ENCODE results near the gene COL23A1. TPM values are rescaled to one million over a fixed set of nuclear protein-coding genes. Genes with fewer than 3 reads are reported as not detected.
A peak's percentile ranks its signal among the peaks of the same experiment; 100 is the strongest.

COL23A1 gene
- total RNA-seq, 1 experiment from 2014 or later: 5.7 TPM

- H3K79me2 ChIP-seq (ENCODE audit: low read length): no peaks in the 10 kb centered on the region
- no peak overlapping the region for H3K4me3 ChIP-seq (ENCODE audit: low read length)
- H3K4me1 ChIP-seq (ENCODE audit: low read length): no peaks in the 10 kb centered on the region
- H3K9me2 ChIP-seq (replicated peaks; ENCODE audit: insufficient read depth, low read length): no peaks in the 10 kb centered on the region
- H3K36me3 ChIP-seq (ENCODE audit: insufficient read depth, low read length): no peaks in the 10 kb centered on the region
- no peak overlapping the region for H3K4me2 ChIP-seq (ENCODE audit: low read depth, low read length, poor library complexity, severe bottlenecking)
- H3K27ac ChIP-seq (ENCODE audit: low read length): no peak overlapping the region
- DNase-seq: no peak
- H2AFZ ChIP-seq (ENCODE audit: low read length): no peak overlapping the region
- H4K20me1 ChIP-seq (ENCODE audit: insufficient read depth, low read depth, low read length): no peaks in the 10 kb centered on the region
- no peak overlapping the region for H3K9ac ChIP-seq (ENCODE audit: low read length)
- H3K27me3 ChIP-seq (ENCODE audit: low read length): no peaks in the 10 kb centered on the region
- no peaks in the 10 kb centered on the region for H3K9me3 ChIP-seq (ENCODE audit: low read length)
Observed at GRCh38 chr5:178555771-178556211, 34.4 kb downstream of the COL23A1 start.

- H3K4me1 ChIP-seq (ENCODE audit: low read length): no peaks in the 10 kb centered on the region
- no peak overlapping the region for H3K4me3 ChIP-seq (ENCODE audit: low read length)
- H3K9ac ChIP-seq (ENCODE audit: low read length): no peak overlapping the region
- DNase-seq: no peak
- H2AFZ ChIP-seq (ENCODE audit: low read length): no peak overlapping the region
- no peak overlapping the region for H3K27ac ChIP-seq (ENCODE audit: low read length)
- no peaks in the 10 kb centered on the region for H3K27me3 ChIP-seq (ENCODE audit: low read length)
- H3K9me2 ChIP-seq (replicated peaks; ENCODE audit: insufficient read depth, low read length): no peaks in the 10 kb centered on the region
- no peaks in the 10 kb centered on the region for H4K20me1 ChIP-seq (ENCODE audit: insufficient read depth, low read depth, low read length)
- no peak overlapping the region for H3K4me2 ChIP-seq (ENCODE audit: low read depth, low read length, poor library complexity, severe bottlenecking)
- H3K79me2 ChIP-seq (ENCODE audit: low read length): no peaks in the 10 kb centered on the region
- no peaks in the 10 kb centered on the region for H3K9me3 ChIP-seq (ENCODE audit: low read length)
- no peaks in the 10 kb centered on the region for H3K36me3 ChIP-seq (ENCODE audit: insufficient read depth, low read length)
Observed at GRCh38 chr5:178555005-178555404, 35.2 kb downstream of the COL23A1 start.

- no peaks in the 10 kb centered on the region for H3K79me2 ChIP-seq (ENCODE audit: low read length)
- no peaks in the 10 kb centered on the region for H3K9me2 ChIP-seq (replicated peaks; ENCODE audit: insufficient read depth, low read length)
- no peaks in the 10 kb centered on the region for H3K27me3 ChIP-seq (ENCODE audit: low read length)
- no peak overlapping the region for H2AFZ ChIP-seq (ENCODE audit: low read length)
- DNase-seq: no peak
- H3K27ac ChIP-seq (ENCODE audit: low read length): no peak overlapping the region
- no peaks in the 10 kb centered on the region for H3K36me3 ChIP-seq (ENCODE audit: insufficient read depth, low read length)
- no peaks in the 10 kb centered on the region for H3K4me1 ChIP-seq (ENCODE audit: low read length)
- no peak overlapping the region for H3K9ac ChIP-seq (ENCODE audit: low read length)
- no peaks in the 10 kb centered on the region for H3K9me3 ChIP-seq (ENCODE audit: low read length)
- H4K20me1 ChIP-seq (ENCODE audit: insufficient read depth, low read depth, low read length): no peaks in the 10 kb centered on the region
- no peak overlapping the region for H3K4me3 ChIP-seq (ENCODE audit: low read length)
- no peak overlapping the region for H3K4me2 ChIP-seq (ENCODE audit: low read depth, low read length, poor library complexity, severe bottlenecking)
Observed at GRCh38 chr5:178554311-178554710, 35.9 kb downstream of the COL23A1 start.

GRCh38 chr5:178553517-178553916 is 36.7 kb downstream of the COL23A1 start:
- Histone ChIP-seq H3K4me1 (ENCODE audit: low read length) (no peaks in the 10 kb centered on the region), H3K27ac (ENCODE audit: low read length) (no peak overlapping the region), H4K20me1 (ENCODE audit: insufficient read depth, low read depth, low read length) (no peaks in the 10 kb centered on the region), H3K36me3 (ENCODE audit: insufficient read depth, low read length) (no peaks in the 10 kb centered on the region), H3K9me2 (replicated peaks; ENCODE audit: insufficient read depth, low read length) (no peaks in the 10 kb centered on the region), H3K4me3 (ENCODE audit: low read length) (no peak overlapping the region), H3K79me2 (ENCODE audit: low read length) (no peaks in the 10 kb centered on the region), H3K9ac (ENCODE audit: low read length) (no peak overlapping the region), H3K4me2 (ENCODE audit: low read depth, low read length, poor library complexity, severe bottlenecking) (no peak overlapping the region), H2AFZ (ENCODE audit: low read length) (no peak overlapping the region), H3K27me3 (ENCODE audit: low read length) (no peaks in the 10 kb centered on the region), H3K9me3 (ENCODE audit: low read length) (no peaks in the 10 kb centered on the region)
- no peak for DNase-seq

GRCh38 chr5:178551468-178551867 is 38.7 kb downstream of the COL23A1 start:
- Histone ChIP-seq H3K4me2 (ENCODE audit: low read depth, low read length, poor library complexity, severe bottlenecking) (no peak overlapping the region), H4K20me1 (ENCODE audit: insufficient read depth, low read depth, low read length) (no peaks in the 10 kb centered on the region), H3K36me3 (ENCODE audit: insufficient read depth, low read length) (no peaks in the 10 kb centered on the region), H3K27ac (ENCODE audit: low read length) (no peak overlapping the region), H2AFZ (ENCODE audit: low read length) (no peak overlapping the region), H3K4me1 (ENCODE audit: low read length) (peaks cover 3% of the 10 kb centered on the region; the same call in 1 of the 2 replicates), H3K9me2 (replicated peaks; ENCODE audit: insufficient read depth, low read length) (no peaks in the 10 kb centered on the region), H3K9ac (ENCODE audit: low read length) (no peak overlapping the region), H3K79me2 (ENCODE audit: low read length) (no peaks in the 10 kb centered on the region), H3K27me3 (ENCODE audit: low read length) (no peaks in the 10 kb centered on the region), H3K4me3 (ENCODE audit: low read length) (no peak overlapping the region), H3K9me3 (ENCODE audit: low read length) (no peaks in the 10 kb centered on the region)
- DNase-seq: no peak

GRCh38 chr5:178551059-178551458 is 39.1 kb downstream of the COL23A1 start:
- Histone ChIP-seq H3K4me1 (ENCODE audit: low read length) (peaks cover 3% of the 10 kb centered on the region; the same call in 1 of the 2 replicates), H3K79me2 (ENCODE audit: low read length) (no peaks in the 10 kb centered on the region), H3K36me3 (ENCODE audit: insufficient read depth, low read length) (no peaks in the 10 kb centered on the region), H3K27ac (ENCODE audit: low read length) (no peak overlapping the region), H3K4me2 (ENCODE audit: low read depth, low read length, poor library complexity, severe bottlenecking) (no peak overlapping the region), H3K27me3 (ENCODE audit: low read length) (no peaks in the 10 kb centered on the region), H2AFZ (ENCODE audit: low read length) (no peak overlapping the region), H3K9me2 (replicated peaks; ENCODE audit: insufficient read depth, low read length) (no peaks in the 10 kb centered on the region), H3K4me3 (ENCODE audit: low read length) (no peak overlapping the region), H4K20me1 (ENCODE audit: insufficient read depth, low read depth, low read length) (no peaks in the 10 kb centered on the region), H3K9me3 (ENCODE audit: low read length) (no peaks in the 10 kb centered on the region), H3K9ac (ENCODE audit: low read length) (no peak overlapping the region)
- peak; percentile 63 for DNase-seq

GRCh38 chr5:178548746-178549145 is 41.4 kb downstream of the COL23A1 start:
- H3K36me3 ChIP-seq (ENCODE audit: insufficient read depth, low read length): no peaks in the 10 kb centered on the region
- H3K27ac ChIP-seq (ENCODE audit: low read length): no peak overlapping the region
- H2AFZ ChIP-seq (ENCODE audit: low read length): no peak overlapping the region
- H3K4me2 ChIP-seq (ENCODE audit: low read depth, low read length, poor library complexity, severe bottlenecking): no peak overlapping the region
- H3K4me3 ChIP-seq (ENCODE audit: low read length): no peak overlapping the region
- no peaks in the 10 kb centered on the region for H3K9me2 ChIP-seq (replicated peaks; ENCODE audit: insufficient read depth, low read length)
- no peaks in the 10 kb centered on the region for H3K27me3 ChIP-seq (ENCODE audit: low read length)
- H3K79me2 ChIP-seq (ENCODE audit: low read length): no peaks in the 10 kb centered on the region
- no peak overlapping the region for H3K9ac ChIP-seq (ENCODE audit: low read length)
- no peaks in the 10 kb centered on the region for H4K20me1 ChIP-seq (ENCODE audit: insufficient read depth, low read depth, low read length)
- peaks cover 3% of the 10 kb centered on the region; the same call in 1 of the 2 replicates for H3K4me1 ChIP-seq (ENCODE audit: low read length)
- DNase-seq: no peak
- no peaks in the 10 kb centered on the region for H3K9me3 ChIP-seq (ENCODE audit: low read length)

DNA sequence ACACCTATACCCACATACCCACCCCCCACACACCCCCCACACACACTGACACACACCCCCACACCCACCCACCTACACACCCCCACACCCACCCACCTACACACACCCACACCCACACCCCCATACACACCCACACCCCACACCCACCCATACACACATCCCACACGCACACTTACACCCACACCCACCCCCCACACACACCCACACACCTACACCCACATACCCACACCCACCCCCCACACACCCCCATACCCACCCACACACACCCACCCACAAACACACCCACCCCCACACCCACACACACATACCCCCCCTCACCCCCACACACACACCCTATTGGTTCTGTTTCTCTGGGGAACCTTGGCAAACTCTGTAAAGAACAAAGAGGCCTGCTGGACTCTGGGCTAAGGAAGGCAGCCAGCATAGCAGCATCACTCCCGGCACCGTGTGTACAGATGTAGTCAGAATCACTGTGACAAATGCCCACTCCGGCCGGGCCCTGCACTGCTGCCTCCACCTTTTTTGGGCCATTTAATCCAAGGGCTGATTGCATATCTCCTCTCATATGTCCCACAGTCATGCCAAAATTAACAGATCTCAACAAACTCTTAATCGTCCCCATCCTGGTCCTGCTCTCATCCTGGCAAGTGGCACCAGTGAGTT is 42.3 kb downstream of the COL23A1 start:
- H3K9ac ChIP-seq (ENCODE audit: low read length): no peak overlapping the region
- H4K20me1 ChIP-seq (ENCODE audit: insufficient read depth, low read depth, low read length): no peaks in the 10 kb centered on the region
- DNase-seq: no peak
- H3K9me3 ChIP-seq (ENCODE audit: low read length): no peaks in the 10 kb centered on the region
- no peak overlapping the region for H3K27ac ChIP-seq (ENCODE audit: low read length)
- no peak overlapping the region for H3K4me2 ChIP-seq (ENCODE audit: low read depth, low read length, poor library complexity, severe bottlenecking)
- H3K27me3 ChIP-seq (ENCODE audit: low read length): no peaks in the 10 kb centered on the region
- H3K79me2 ChIP-seq (ENCODE audit: low read length): no peaks in the 10 kb centered on the region
- H3K9me2 ChIP-seq (replicated peaks; ENCODE audit: insufficient read depth, low read length): no peaks in the 10 kb centered on the region
- no peak overlapping the region for H2AFZ ChIP-seq (ENCODE audit: low read length)
- H3K36me3 ChIP-seq (ENCODE audit: insufficient read depth, low read length): no peaks in the 10 kb centered on the region
- peaks cover 3% of the 10 kb centered on the region; the same call in 1 of the 2 replicates for H3K4me1 ChIP-seq (ENCODE audit: low read length)
- H3K4me3 ChIP-seq (ENCODE audit: low read length): no peak overlapping the region
